GM12865 (cell line): ENCODE measurements around the gene PAMR1.

Source experiments
- DNase-seq: peaks from one replicate; pipeline ENCODE4 v3.0.0; 2010; ENCODE audit warnings: low read depth
- H3K4me3 ChIP-seq: 2 replicates; pipeline ENCODE4 v1.5.1; 2011; ENCODE audit warnings: mild to moderate bottlenecking, low read depth, low read length, control low read depth
- CTCF ChIP-seq: IDR thresholded peaks from 2 replicates; pipeline ENCODE4 v1.5.1; 2011; ENCODE audit warnings: low read length, control low read depth, low read depth, inconsistent platforms; ENCODE audit not compliant: insufficient read depth; ENCODE audit errors: missing control alignments

The PAMR1 gene

GRCh38 chr11:35463331-35463751 is 62.1 kb downstream of the PAMR1 start:
- H3K4me3 ChIP-seq = no peak overlapping the region
- DNase-seq = no peak
- TF ChIP-seq CTCF = no peak

GRCh38 chr11:35461917-35462538 is 63.4 kb downstream of the PAMR1 start:
- no peak for DNase-seq
- no peak overlapping the region for H3K4me3 ChIP-seq
- no peak for TF ChIP-seq CTCF

- TF ChIP-seq CTCF = no peak
- H3K4me3 ChIP-seq = no peak overlapping the region
- no peak for DNase-seq
These were observed 65.9 kb downstream of the PAMR1 start for GRCh38 chr11:35459489-35459888.

- TF ChIP-seq CTCF = no peak
- DNase-seq = no peak
- no peak overlapping the region for H3K4me3 ChIP-seq
These were observed 66.6 kb downstream of the PAMR1 start for GRCh38 chr11:35458846-35459245.

- no peak for TF ChIP-seq CTCF
- no peak overlapping the region for H3K4me3 ChIP-seq
- no peak for DNase-seq
These were observed 71.1 kb downstream of the PAMR1 start for GRCh38 chr11:35454362-35454761.

GRCh38 chr11:35436581-35437250 is 88.7 kb downstream of the PAMR1 start:
- no peak overlapping the region for H3K4me3 ChIP-seq
- no peak for TF ChIP-seq CTCF
- no peak for DNase-seq

GRCh38 chr11:35433588-35433987 is 91.8 kb downstream of the PAMR1 start:
- DNase-seq = no peak
- H3K4me3 ChIP-seq = no peak overlapping the region
- no peak for TF ChIP-seq CTCF
